Parathyroid adenoma (tissue), 2 donors: ENCODE data around the gene ERV3-1.
"Not testable (repeated sequence)": the region's sequence is repeated elsewhere in the genome, so short reads cannot be mapped to it uniquely, and the experiment has no call there.

Experiments used
- H2AFZ ChIP-seq: fragments of 300-600 bp; sonication (generic); one replicate; pipeline ENCODE4 v1.7.0; 2017; ENCODE audit warnings: antibody characterized with exemption, mild to moderate bottlenecking
- H3K27ac ChIP-seq: fragments of 300-600 bp; sonication (generic); one replicate; pipeline ENCODE4 v1.7.0; 2017
- H3K27me3 ChIP-seq: fragments of 300-600 bp; sonication (generic); one replicate; pipeline ENCODE4 v1.7.0; 2017; ENCODE audit warnings: low read length; ENCODE audit not compliant: control insufficient read depth, insufficient read depth
- H3K36me3 ChIP-seq: fragments of 300-600 bp; sonication (generic); one replicate; pipeline ENCODE4 v1.7.0; 2017; ENCODE audit warnings: low read length; ENCODE audit not compliant: control insufficient read depth, insufficient read depth
- H3K4me1 ChIP-seq: fragments of 300-600 bp; sonication (generic); one replicate; pipeline ENCODE4 v1.7.0; 2017; ENCODE audit warnings: control low read depth
- H3K4me2 ChIP-seq: fragments of 300-600 bp; sonication (generic); one replicate; pipeline ENCODE4 v1.7.0; 2017; ENCODE audit warnings: low read length
- H3K4me3 ChIP-seq: fragments of 300-600 bp; sonication (generic); one replicate; pipeline ENCODE4 v1.7.0; 2017; ENCODE audit warnings: low read depth, low read length
- H3K79me2 ChIP-seq: fragments of 300-600 bp; sonication (generic); one replicate; pipeline ENCODE4 v1.7.0; 2017; ENCODE audit warnings: control low read depth
- H3K9ac ChIP-seq: fragments of 300-600 bp; sonication (generic); one replicate; pipeline ENCODE4 v1.7.0; 2017; ENCODE audit warnings: mild to moderate bottlenecking
- H3K9me3 ChIP-seq: fragments of 300-600 bp; sonication (generic); one replicate; pipeline ENCODE4 v1.7.0; 2017; ENCODE audit warnings: low read length; ENCODE audit not compliant: control insufficient read depth
- TF ChIP-seq, protein P1 (sequence below): fragments of 300-600 bp; sonication (generic); IDR thresholded peaks from one replicate; pipeline ENCODE4 v1.7.0; 2017; ENCODE audit warnings: antibody characterized with exemption, mild to moderate bottlenecking
- donor health status: primary hyperparathyroidism.

ERV3-1 gene

DNA sequence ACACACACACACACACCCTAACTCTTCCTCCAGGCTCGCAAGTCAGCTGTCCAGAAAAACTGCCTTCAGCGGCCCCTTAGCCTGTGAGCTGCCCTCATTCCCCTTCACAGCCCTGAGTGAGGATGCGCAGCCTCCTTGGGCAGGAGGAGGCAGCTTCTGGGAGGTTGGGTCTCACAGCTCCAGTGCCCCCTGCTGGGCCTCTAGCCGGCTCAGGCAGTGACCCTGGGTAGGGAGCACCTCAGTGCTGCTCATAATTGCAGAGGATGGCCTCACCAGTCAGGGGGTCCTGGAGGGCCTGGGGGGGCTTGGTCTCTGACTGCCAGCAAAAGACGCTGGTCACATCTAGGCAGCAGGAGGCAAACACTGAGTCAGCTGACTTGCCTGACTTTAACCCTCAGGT, 59.7 kb downstream of the ERV3-1 start:
- H3K27ac ChIP-seq = no peak overlapping the region
- peak overlapping the region; percentile 86 for H2AFZ ChIP-seq
- no peaks in the 10 kb centered on the region for H3K79me2 ChIP-seq
- H3K4me1 ChIP-seq = no peaks in the 10 kb centered on the region
- H3K4me2 ChIP-seq = no peak overlapping the region
- TF ChIP-seq, protein P1, sequence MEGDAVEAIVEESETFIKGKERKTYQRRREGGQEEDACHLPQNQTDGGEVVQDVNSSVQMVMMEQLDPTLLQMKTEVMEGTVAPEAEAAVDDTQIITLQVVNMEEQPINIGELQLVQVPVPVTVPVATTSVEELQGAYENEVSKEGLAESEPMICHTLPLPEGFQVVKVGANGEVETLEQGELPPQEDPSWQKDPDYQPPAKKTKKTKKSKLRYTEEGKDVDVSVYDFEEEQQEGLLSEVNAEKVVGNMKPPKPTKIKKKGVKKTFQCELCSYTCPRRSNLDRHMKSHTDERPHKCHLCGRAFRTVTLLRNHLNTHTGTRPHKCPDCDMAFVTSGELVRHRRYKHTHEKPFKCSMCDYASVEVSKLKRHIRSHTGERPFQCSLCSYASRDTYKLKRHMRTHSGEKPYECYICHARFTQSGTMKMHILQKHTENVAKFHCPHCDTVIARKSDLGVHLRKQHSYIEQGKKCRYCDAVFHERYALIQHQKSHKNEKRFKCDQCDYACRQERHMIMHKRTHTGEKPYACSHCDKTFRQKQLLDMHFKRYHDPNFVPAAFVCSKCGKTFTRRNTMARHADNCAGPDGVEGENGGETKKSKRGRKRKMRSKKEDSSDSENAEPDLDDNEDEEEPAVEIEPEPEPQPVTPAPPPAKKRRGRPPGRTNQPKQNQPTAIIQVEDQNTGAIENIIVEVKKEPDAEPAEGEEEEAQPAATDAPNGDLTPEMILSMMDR = no peak
- H3K4me3 ChIP-seq = no peak overlapping the region
- peaks cover 3% of the 10 kb centered on the region for H3K27me3 ChIP-seq
- H3K9ac ChIP-seq = no peak overlapping the region
- no peaks in the 10 kb centered on the region for H3K9me3 ChIP-seq
- no peaks in the 10 kb centered on the region for H3K36me3 ChIP-seq

DNA sequence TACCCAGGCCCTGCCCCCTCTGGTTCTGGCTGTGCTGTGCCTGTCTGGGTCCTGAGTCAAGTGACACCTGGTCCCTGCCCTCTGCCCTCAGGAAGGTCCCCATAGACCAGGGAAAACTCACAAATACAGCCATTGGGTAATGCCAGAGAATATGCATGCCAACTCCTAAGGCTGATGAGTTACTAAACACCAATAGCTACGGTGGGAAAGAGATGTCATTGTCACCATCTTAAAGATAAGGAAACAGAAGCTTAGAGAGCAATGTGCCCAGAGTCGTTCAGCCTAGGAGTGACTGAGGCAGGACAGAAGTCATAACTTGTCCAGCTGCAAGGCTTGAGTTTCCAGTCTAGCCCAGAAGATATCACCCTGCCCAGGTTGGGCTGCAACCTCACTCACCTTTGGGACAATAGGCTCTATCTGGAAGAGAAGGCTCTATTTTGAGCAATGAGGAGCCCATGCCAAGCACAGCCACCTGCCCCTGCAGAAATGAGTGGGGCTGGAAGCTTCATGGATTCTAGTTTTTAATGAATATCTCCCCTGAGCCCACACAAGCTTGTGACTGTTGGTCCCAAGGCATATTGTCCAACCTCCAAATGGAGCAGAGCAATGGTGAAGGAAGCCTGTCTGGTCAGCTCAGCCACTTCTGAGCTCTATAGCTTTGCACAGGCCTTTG, 60.8 kb downstream of the ERV3-1 start:
- Histone ChIP-seq H3K36me3 (no peaks in the 10 kb centered on the region), H3K4me2 (no peak overlapping the region), H2AFZ (no peak overlapping the region), H3K79me2 (no peaks in the 10 kb centered on the region), H3K27me3 (peaks cover 3% of the 10 kb centered on the region), H3K4me3 (no peak overlapping the region), H3K27ac (no peak overlapping the region), H3K9me3 (no peaks in the 10 kb centered on the region), H3K9ac (no peak overlapping the region), H3K4me1 (no peaks in the 10 kb centered on the region)
- TF ChIP-seq, protein P1 = no peak

DNA sequence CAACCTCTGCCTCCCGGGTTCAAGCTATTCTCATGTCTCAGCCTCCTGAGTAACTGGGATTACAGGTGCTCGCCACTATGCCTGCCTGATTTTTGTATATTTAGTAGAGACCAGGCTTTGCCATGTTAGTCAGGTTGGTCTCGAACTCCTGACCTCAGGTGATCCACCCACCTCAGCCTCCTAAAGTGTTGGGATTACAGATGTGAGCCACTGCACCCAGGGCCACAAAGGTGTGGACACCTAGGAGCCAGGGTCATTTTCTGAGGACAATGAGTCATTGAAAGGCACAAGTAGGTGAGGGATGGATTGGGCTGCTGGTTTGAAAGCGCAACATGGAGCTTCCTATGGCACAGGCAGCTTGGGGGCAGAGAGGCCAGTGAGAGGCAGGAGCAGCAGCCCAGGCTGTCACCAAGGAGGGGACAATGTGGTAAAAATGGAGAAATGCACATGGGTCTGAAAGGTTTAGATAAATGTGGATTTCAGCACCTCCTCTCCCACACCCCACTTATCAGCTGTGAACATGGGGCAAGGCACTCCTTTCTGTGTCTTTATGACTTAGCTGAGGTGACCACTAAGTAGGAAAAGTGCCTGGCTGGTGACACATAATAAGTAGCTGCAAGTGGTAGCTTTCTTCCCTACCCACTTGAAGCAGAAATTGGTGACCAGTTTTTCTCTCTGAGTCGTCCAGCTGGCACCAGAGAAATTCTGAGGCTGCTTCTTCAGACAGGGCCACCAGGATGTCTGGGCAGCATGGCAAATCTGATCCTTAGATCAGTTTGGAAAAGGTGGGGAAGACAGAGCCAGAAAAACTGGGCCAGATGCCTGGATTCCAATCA, 61.6 kb downstream of the ERV3-1 start:
- not testable (repeated sequence) for H3K27ac ChIP-seq, H3K9me3 ChIP-seq, H3K4me3 ChIP-seq, H3K27me3 ChIP-seq, H3K4me1 ChIP-seq, H3K4me2 ChIP-seq, H3K9ac ChIP-seq, H2AFZ ChIP-seq, H3K79me2 ChIP-seq, H3K36me3 ChIP-seq
